ENCODE data around the gene ITSN1. TPM values are rescaled to one million over a fixed set of nuclear protein-coding genes. Genes with fewer than 3 reads are reported as not detected.

ITSN1 gene
- total and polyA plus RNA-seq, 2 experiments from 2014 or later = 77.9 to 95.7 TPM

DNA sequence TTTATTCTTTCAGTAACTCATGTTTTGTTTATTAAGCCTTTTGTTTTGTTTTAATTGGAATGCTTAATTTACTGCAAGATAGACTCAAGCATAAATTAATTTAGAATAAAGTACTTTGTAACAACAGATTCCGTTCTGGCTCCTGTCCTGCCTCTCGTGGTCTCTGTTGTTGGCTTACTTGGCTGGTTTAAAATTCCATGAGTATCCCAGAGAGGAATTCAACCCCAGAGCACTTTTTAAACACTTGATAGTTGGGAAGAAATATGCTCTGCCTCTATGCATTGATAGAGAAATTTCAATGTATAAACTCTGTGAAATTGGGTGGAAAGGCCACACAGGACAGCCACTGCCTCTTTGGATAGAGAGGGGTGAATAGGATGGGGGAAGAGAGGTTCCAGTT lies 183.6 kb downstream of the ITSN1 start (continued):
- TF ChIP-seq, protein P1, sequence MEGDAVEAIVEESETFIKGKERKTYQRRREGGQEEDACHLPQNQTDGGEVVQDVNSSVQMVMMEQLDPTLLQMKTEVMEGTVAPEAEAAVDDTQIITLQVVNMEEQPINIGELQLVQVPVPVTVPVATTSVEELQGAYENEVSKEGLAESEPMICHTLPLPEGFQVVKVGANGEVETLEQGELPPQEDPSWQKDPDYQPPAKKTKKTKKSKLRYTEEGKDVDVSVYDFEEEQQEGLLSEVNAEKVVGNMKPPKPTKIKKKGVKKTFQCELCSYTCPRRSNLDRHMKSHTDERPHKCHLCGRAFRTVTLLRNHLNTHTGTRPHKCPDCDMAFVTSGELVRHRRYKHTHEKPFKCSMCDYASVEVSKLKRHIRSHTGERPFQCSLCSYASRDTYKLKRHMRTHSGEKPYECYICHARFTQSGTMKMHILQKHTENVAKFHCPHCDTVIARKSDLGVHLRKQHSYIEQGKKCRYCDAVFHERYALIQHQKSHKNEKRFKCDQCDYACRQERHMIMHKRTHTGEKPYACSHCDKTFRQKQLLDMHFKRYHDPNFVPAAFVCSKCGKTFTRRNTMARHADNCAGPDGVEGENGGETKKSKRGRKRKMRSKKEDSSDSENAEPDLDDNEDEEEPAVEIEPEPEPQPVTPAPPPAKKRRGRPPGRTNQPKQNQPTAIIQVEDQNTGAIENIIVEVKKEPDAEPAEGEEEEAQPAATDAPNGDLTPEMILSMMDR (conservative IDR thresholded peaks at IDR 0.05; ENCODE audit: low read depth in 2 of 2) = no peak

DNA sequence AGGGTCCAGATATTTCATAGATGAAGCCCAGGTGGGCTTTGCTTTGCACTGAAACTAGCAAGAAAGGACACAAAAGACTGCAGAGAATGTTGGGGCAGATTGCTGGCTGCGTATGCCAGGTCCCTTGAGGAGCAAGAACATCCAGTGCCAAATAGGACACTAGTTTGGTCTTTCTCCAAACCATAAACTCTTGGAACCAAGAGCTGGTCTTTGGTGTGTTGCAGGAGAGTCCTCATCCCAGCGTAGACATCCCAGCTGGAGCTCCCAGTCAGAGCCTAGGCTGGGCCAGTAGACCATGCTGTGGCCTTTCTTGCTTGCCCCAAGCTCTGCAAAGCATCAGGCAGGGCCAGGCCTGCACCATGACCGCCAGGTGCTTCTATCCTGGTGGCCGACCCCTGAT lies 185.8 kb downstream of the ITSN1 start:
- no peaks in the 10 kb centered on the region; the same call in none of the 2 replicates for H3K36me3 ChIP-seq (ENCODE audit: insufficient read depth)
- H3K9me2 ChIP-seq (ENCODE audit: insufficient read depth) = no peaks in the 10 kb centered on the region
- H3K79me2 ChIP-seq (replicated peaks; ENCODE audit: insufficient read depth) = no peaks in the 10 kb centered on the region
- Mint-ChIP-seq H3K9me3 (no peaks in the 10 kb centered on the region), H3K27me3 (ENCODE audit: insufficient read depth, low read depth, poor library complexity) (peaks cover 1% of the 10 kb centered on the region), H3K27ac (no peak overlapping the region), H3K36me3 (ENCODE audit: low read depth) (peaks cover 22% of the 10 kb centered on the region), H3K4me3 (no peak overlapping the region), H3K4me1 (peaks cover 2% of the 10 kb centered on the region; the same call in 1 of the 3 replicates)
- H4K20me1 ChIP-seq (replicated peaks; ENCODE audit: insufficient read depth) = peaks cover 1% of the 10 kb centered on the region; the same call in 1 of the 2 replicates
- no peaks in the 10 kb centered on the region for H3K27me3 ChIP-seq (ENCODE audit: insufficient read depth)
- 0 out of 2 replicates have a peak, but pooled peaks cover 6% of the 10 kb centered on the region for H3F3A ChIP-seq (replicated peaks; ENCODE audit: low read depth)
- DNase-seq (ENCODE audit: low spot score) (no peak), ATAC-seq (no peak)
- no peak overlapping the region for H2AFZ ChIP-seq
- no peaks in the 10 kb centered on the region for H3K4me1 ChIP-seq (ENCODE audit: insufficient read depth)
- H3K4me2 ChIP-seq = no peak overlapping the region
- no peak overlapping the region for H3K4me3 ChIP-seq
- no peak overlapping the region for H3K27ac ChIP-seq (ENCODE audit: low read depth)
- TF ChIP-seq, protein P2, sequence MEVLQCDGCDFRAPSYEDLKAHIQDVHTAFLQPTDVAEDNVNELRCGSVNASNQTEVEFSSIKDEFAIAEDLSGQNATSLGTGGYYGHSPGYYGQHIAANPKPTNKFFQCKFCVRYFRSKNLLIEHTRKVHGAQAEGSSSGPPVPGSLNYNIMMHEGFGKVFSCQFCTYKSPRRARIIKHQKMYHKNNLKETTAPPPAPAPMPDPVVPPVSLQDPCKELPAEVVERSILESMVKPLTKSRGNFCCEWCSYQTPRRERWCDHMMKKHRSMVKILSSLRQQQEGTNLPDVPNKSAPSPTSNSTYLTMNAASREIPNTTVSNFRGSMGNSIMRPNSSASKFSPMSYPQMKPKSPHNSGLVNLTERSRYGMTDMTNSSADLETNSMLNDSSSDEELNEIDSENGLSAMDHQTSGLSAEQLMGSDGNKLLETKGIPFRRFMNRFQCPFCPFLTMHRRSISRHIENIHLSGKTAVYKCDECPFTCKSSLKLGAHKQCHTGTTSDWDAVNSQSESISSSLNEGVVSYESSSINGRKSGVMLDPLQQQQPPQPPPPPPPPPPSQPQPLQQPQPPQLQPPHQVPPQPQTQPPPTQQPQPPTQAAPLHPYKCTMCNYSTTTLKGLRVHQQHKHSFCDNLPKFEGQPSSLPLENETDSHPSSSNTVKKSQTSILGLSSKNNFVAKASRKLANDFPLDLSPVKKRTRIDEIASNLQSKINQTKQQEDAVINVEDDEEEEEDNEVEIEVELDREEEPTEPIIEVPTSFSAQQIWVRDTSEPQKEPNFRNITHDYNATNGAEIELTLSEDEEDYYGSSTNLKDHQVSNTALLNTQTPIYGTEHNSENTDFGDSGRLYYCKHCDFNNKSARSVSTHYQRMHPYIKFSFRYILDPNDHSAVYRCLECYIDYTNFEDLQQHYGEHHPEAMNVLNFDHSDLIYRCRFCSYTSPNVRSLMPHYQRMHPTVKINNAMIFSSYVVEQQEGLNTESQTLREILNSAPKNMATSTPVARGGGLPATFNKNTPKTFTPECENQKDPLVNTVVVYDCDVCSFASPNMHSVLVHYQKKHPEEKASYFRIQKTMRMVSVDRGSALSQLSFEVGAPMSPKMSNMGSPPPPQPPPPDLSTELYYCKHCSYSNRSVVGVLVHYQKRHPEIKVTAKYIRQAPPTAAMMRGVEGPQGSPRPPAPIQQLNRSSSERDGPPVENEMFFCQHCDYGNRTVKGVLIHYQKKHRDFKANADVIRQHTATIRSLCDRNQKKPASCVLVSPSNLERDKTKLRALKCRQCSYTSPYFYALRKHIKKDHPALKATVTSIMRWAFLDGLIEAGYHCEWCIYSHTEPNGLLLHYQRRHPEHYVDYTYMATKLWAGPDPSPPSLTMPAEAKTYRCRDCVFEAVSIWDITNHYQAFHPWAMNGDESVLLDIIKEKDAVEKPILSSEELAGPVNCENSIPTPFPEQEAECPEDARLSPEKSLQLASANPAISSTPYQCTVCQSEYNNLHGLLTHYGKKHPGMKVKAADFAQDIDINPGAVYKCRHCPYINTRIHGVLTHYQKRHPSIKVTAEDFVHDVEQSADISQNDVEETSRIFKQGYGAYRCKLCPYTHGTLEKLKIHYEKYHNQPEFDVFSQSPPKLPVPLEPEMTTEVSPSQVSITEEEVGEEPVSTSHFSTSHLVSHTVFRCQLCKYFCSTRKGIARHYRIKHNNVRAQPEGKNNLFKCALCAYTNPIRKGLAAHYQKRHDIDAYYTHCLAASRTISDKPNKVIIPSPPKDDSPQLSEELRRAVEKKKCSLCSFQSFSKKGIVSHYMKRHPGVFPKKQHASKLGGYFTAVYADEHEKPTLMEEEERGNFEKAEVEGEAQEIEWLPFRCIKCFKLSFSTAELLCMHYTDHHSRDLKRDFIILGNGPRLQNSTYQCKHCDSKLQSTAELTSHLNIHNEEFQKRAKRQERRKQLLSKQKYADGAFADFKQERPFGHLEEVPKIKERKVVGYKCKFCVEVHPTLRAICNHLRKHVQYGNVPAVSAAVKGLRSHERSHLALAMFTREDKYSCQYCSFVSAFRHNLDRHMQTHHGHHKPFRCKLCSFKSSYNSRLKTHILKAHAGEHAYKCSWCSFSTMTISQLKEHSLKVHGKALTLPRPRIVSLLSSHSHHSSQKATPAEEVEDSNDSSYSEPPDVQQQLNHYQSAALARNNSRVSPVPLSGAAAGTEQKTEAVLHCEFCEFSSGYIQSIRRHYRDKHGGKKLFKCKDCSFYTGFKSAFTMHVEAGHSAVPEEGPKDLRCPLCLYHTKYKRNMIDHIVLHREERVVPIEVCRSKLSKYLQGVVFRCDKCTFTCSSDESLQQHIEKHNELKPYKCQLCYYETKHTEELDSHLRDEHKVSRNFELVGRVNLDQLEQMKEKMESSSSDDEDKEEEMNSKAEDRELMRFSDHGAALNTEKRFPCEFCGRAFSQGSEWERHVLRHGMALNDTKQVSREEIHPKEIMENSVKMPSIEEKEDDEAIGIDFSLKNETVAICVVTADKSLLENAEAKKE (CRISPR knock-in tag; IDR thresholded peaks at IDR 0.05) = no peak
- TF ChIP-seq STAT1 (IDR thresholded peaks at IDR 0.05; ENCODE audit: unreplicated experiment) (no peak), EZH2 (IDR thresholded peaks at IDR 0.05; ENCODE audit: low read depth, unreplicated experiment) (no peak), NANOG (IDR thresholded peaks at IDR 0.05; ENCODE audit: borderline replicate concordance) (no peak), CREB1 (CRISPR knock-in tag; IDR thresholded peaks at IDR 0.05; ENCODE audit: low read depth) (no peak), ZNF331 (CRISPR knock-in tag; IDR thresholded peaks at IDR 0.05; ENCODE audit: low read depth) (no peak), POLR2AphosphoS5 (IDR thresholded peaks at IDR 0.05; ENCODE audit: low read depth) (no peak), ZNF114 (CRISPR knock-in tag; IDR thresholded peaks at IDR 0.05) (no peak), EZH2phosphoT487 (IDR thresholded peaks at IDR 0.05; ENCODE audit: unreplicated experiment) (no peak), JUNB (IDR thresholded peaks at IDR 0.05; ENCODE audit: unreplicated experiment) (no peak)
- TF ChIP-seq, protein P1 (conservative IDR thresholded peaks at IDR 0.05; ENCODE audit: low read depth in 2 of 2) = no peak
- TF ChIP-seq, protein P3, sequence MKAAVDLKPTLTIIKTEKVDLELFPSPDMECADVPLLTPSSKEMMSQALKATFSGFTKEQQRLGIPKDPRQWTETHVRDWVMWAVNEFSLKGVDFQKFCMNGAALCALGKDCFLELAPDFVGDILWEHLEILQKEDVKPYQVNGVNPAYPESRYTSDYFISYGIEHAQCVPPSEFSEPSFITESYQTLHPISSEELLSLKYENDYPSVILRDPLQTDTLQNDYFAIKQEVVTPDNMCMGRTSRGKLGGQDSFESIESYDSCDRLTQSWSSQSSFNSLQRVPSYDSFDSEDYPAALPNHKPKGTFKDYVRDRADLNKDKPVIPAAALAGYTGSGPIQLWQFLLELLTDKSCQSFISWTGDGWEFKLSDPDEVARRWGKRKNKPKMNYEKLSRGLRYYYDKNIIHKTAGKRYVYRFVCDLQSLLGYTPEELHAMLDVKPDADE (IDR thresholded peaks at IDR 0.05) = no peak
